Measurements from ENCODE around the gene KDM1B.

The KDM1B gene

GRCh38 chr6:18240230-18240629, 85.0 kb downstream of the KDM1B start:
- DNase-seq = no peak

GRCh38 chr6:18241208-18242038, 86.2 kb downstream of the KDM1B start:
- no peak for DNase-seq

GRCh38 chr6:18242062-18242851, 87.0 kb downstream of the KDM1B start:
- no peak for DNase-seq

GRCh38 chr6:18243302-18243893, 88.2 kb downstream of the KDM1B start:
- DNase-seq = no peak

GRCh38 chr6:18244251-18244650, 89.0 kb downstream of the KDM1B start:
- no peak for DNase-seq

- DNase-seq = no peak
Measured at GRCh38 chr6:18245079-18245478, 89.9 kb downstream of the KDM1B start.

- DNase-seq = no peak
Measured at GRCh38 chr6:18245642-18246041, 90.4 kb downstream of the KDM1B start.

GRCh38 chr6:18246205-18246604, 91.0 kb downstream of the KDM1B start:
- no peak for DNase-seq

- no peak for DNase-seq
Measured at GRCh38 chr6:18247002-18247401, 91.8 kb downstream of the KDM1B start.

- no peak for DNase-seq
Measured at GRCh38 chr6:18248698-18249097, 93.5 kb downstream of the KDM1B start.

- DNase-seq = no peak
Measured at GRCh38 chr6:18249271-18249670, 94.0 kb downstream of the KDM1B start.

- DNase-seq = no peak
Measured at GRCh38 chr6:18253635-18254034, 98.4 kb downstream of the KDM1B start.

GRCh38 chr6:18254793-18255192, 99.6 kb downstream of the KDM1B start:
- DNase-seq = no peak

- no peak for DNase-seq
Measured at GRCh38 chr6:18259675-18260447, 104.6 kb downstream of the KDM1B start.

GRCh38 chr6:18260448-18261106, 105.4 kb downstream of the KDM1B start:
- DNase-seq = no peak

GRCh38 chr6:18261877-18262276, 106.7 kb downstream of the KDM1B start:
- DNase-seq = no peak

GRCh38 chr6:18262702-18263417, 107.6 kb downstream of the KDM1B start:
- no peak for DNase-seq

GRCh38 chr6:18263418-18264218, 108.4 kb downstream of the KDM1B start:
- DNase-seq = no peak

GRCh38 chr6:18264219-18264922, 109.1 kb downstream of the KDM1B start, which contains the start of gene DEK:
Gene DEK (minus strand): TSS chr6:18264530. CDS start chr6:18263987, 543 bp downstream.
- peak; percentile 61 for DNase-seq

GRCh38 chr6:18264923-18265377, 109.7 kb downstream of the KDM1B start:
- DNase-seq = no peak

Measured in NCI-H2081 treated with DMSO at 0.1 percent for 48 hours (cell line).